HUES64 (cell line): Measurements from ENCODE around the gene C9orf152.

Experiments used
- H3K27ac ChIP-seq: 2 replicates; pipeline ENCODE4 v1.7.0; 2013; ENCODE audit warnings: low read depth, low read length, inconsistent platforms
- H3K27me3 ChIP-seq: 2 replicates; pipeline ENCODE4 v1.6.1; 2013; ENCODE audit warnings: mild to moderate bottlenecking, low read length; ENCODE audit not compliant: insufficient read depth
- H3K36me3 ChIP-seq: 2 replicates; pipeline ENCODE4 v1.6.1; 2013; ENCODE audit warnings: mild to moderate bottlenecking, low read length; ENCODE audit not compliant: insufficient read depth
- H3K4me1 ChIP-seq: 2 replicates; pipeline ENCODE4 v1.6.1; 2013; ENCODE audit warnings: mild to moderate bottlenecking, low read length, moderate library complexity; ENCODE audit not compliant: insufficient read depth
- H3K4me3 ChIP-seq: 2 replicates; pipeline ENCODE4 v1.5.1; 2013; ENCODE audit warnings: mild to moderate bottlenecking, low read length, moderate library complexity
- H3K9ac ChIP-seq: 2 replicates; pipeline ENCODE4 v1.6.1; 2013; ENCODE audit warnings: mild to moderate bottlenecking, low read depth, low read length
- H3K9me3 ChIP-seq: 2 replicates; pipeline ENCODE4 v1.6.1; 2013; ENCODE audit warnings: low read depth, low read length; ENCODE audit not compliant: insufficient read depth
- WGBS: fragments of 150-250, 120-280 bp; methylation state at CpG from one replicate; pipeline ENCODE4 v1.1.7; 2013; ENCODE audit warnings: missing lambda C conversion rate; 5-methylcytosine and 5-hydroxymethylcytosine counted together

C9orf152 gene

GRCh38 chr9:110178281-110178680 lies 29.7 kb downstream of the C9orf152 start:
- 86% methylated on average over 1 of the region's 1 CpG for WGBS
- Histone ChIP-seq H3K4me3 (no peak overlapping the region), H3K9me3 (0 out of 2 replicates have a peak, but pooled peaks cover 7% of the 10 kb centered on the region), H3K27ac (no peak overlapping the region), H3K4me1 (0 out of 2 replicates have a peak, but pooled peaks cover 3% of the 10 kb centered on the region), H3K9ac (no peak overlapping the region), H3K36me3 (no peaks in the 10 kb centered on the region), H3K27me3 (no peaks in the 10 kb centered on the region)

GRCh38 chr9:110175275-110175968 lies 32.5 kb downstream of the C9orf152 start:
- 98% methylated on average over 4 of the region's 4 CpGs for WGBS

GRCh38 chr9:110173322-110173642 lies 34.7 kb downstream of the C9orf152 start:
- Histone ChIP-seq H3K36me3 (peaks cover 14% of the 10 kb centered on the region), H3K27me3 (no peaks in the 10 kb centered on the region), H3K9ac (no peak overlapping the region), H3K9me3 (no peaks in the 10 kb centered on the region), H3K4me1 (peaks cover 6% of the 10 kb centered on the region; the same call in 1 of the 2 replicates), H3K4me3 (peak overlapping the region; percentile 44; the same call in 1 of the 2 replicates), H3K27ac (no peak overlapping the region)
- 72% methylated on average over 6 of the region's 7 CpGs for WGBS

More at GRCh38 chr9:110175275-110175968, 32.5 kb downstream of the C9orf152 start:
- Histone ChIP-seq H3K27ac (no peak overlapping the region), H3K27me3 (no peaks in the 10 kb centered on the region), H3K4me3 (no peak overlapping the region), H3K9me3 (0 out of 2 replicates have a peak, but pooled peaks cover under 1% of the 10 kb centered on the region), H3K4me1 (peaks cover 6% of the 10 kb centered on the region; the same call in 1 of the 2 replicates), H3K9ac (no peak overlapping the region), H3K36me3 (peaks cover 1% of the 10 kb centered on the region; the same call in 1 of the 2 replicates)

- H3K4me3 ChIP-seq, result no peak overlapping the region
- no peak overlapping the region for H3K9ac ChIP-seq
- H3K36me3 ChIP-seq, result peaks cover 19% of the 10 kb centered on the region
- 91% methylated on average over 8 of the region's 9 CpGs for WGBS
- peaks cover 6% of the 10 kb centered on the region; the same call in 1 of the 2 replicates for H3K4me1 ChIP-seq
- H3K27ac ChIP-seq, result no peak overlapping the region
- no peaks in the 10 kb centered on the region for H3K27me3 ChIP-seq
- H3K9me3 ChIP-seq, result no peaks in the 10 kb centered on the region
Observed at GRCh38 chr9:110170357-110171257, 37.4 kb downstream of the C9orf152 start.

- Histone ChIP-seq H3K4me3 (no peak overlapping the region), H3K9ac (no peak overlapping the region), H3K9me3 (no peaks in the 10 kb centered on the region), H3K4me1 (peaks cover 5% of the 10 kb centered on the region; the same call in 1 of the 2 replicates), H3K36me3 (peaks cover 19% of the 10 kb centered on the region), H3K27ac (no peak overlapping the region), H3K27me3 (no peaks in the 10 kb centered on the region)
- 90% methylated on average over 5 of the region's 5 CpGs for WGBS
Observed at GRCh38 chr9:110168486-110168885, 39.5 kb downstream of the C9orf152 start.

GRCh38 chr9:110161940-110162339 lies 46.0 kb downstream of the C9orf152 start:
- peaks cover 16% of the 10 kb centered on the region for H3K4me1 ChIP-seq
- H3K9me3 ChIP-seq, result no peaks in the 10 kb centered on the region
- no peak overlapping the region for H3K9ac ChIP-seq
- H3K27ac ChIP-seq, result no peak overlapping the region
- H3K4me3 ChIP-seq, result no peak overlapping the region
- no peaks in the 10 kb centered on the region for H3K27me3 ChIP-seq
- peaks cover 8% of the 10 kb centered on the region; the same call in 1 of the 2 replicates for H3K36me3 ChIP-seq
- 93% methylated on average over 4 of the region's 4 CpGs for WGBS

- H3K4me1 ChIP-seq, result peaks cover 16% of the 10 kb centered on the region
- no peak overlapping the region for H3K4me3 ChIP-seq
- peaks cover 11% of the 10 kb centered on the region; the same call in 1 of the 2 replicates for H3K36me3 ChIP-seq
- H3K9me3 ChIP-seq, result no peaks in the 10 kb centered on the region
- no peaks in the 10 kb centered on the region for H3K27me3 ChIP-seq
- H3K27ac ChIP-seq, result no peak overlapping the region
- 94% methylated on average over 7 of the region's 7 CpGs for WGBS
- H3K9ac ChIP-seq, result no peak overlapping the region
Observed at GRCh38 chr9:110160685-110161084, 47.3 kb downstream of the C9orf152 start.

GRCh38 chr9:110160123-110160522 lies 47.8 kb downstream of the C9orf152 start:
- Histone ChIP-seq H3K27me3 (no peaks in the 10 kb centered on the region), H3K9me3 (no peaks in the 10 kb centered on the region), H3K27ac (no peak overlapping the region), H3K4me1 (peaks cover 16% of the 10 kb centered on the region), H3K36me3 (peaks cover 11% of the 10 kb centered on the region; the same call in 1 of the 2 replicates), H3K9ac (no peak overlapping the region), H3K4me3 (no peak overlapping the region)
- 92% methylated on average over 1 of the region's 1 CpG for WGBS

- Histone ChIP-seq H3K36me3 (peaks cover 11% of the 10 kb centered on the region; the same call in 1 of the 2 replicates), H3K27me3 (no peaks in the 10 kb centered on the region), H3K4me3 (no peak overlapping the region), H3K4me1 (peaks cover 16% of the 10 kb centered on the region), H3K27ac (no peak overlapping the region), H3K9me3 (no peaks in the 10 kb centered on the region), H3K9ac (no peak overlapping the region)
- WGBS, result 40% methylated on average over 9 of the region's 9 CpGs
Observed at GRCh38 chr9:110157823-110158664, 49.9 kb downstream of the C9orf152 start.

- Histone ChIP-seq H3K4me3 (no peak overlapping the region), H3K4me1 (peaks cover 16% of the 10 kb centered on the region), H3K27me3 (no peaks in the 10 kb centered on the region), H3K27ac (no peak overlapping the region), H3K9ac (no peak overlapping the region), H3K36me3 (peaks cover 11% of the 10 kb centered on the region; the same call in 1 of the 2 replicates), H3K9me3 (no peaks in the 10 kb centered on the region)
- WGBS, result 96% methylated on average over 4 of the region's 4 CpGs
Observed at GRCh38 chr9:110156902-110157301, 51.1 kb downstream of the C9orf152 start.
